Hematopoietic multipotent progenitor cell treated with erythropoietin and hydrocortisone succinate and interleukin-3 and kit ligand, for 15 days (in vitro differentiated cells): ENCODE measurements around the gene IL6R.
"Not testable (repeated sequence)": the region's sequence is repeated elsewhere in the genome, so short reads cannot be mapped to it uniquely, and the experiment has no call there.

ENCODE experiments used
- DNase-seq: peaks from one replicate; pipeline ENCODE4 v3.0.0-alpha.2; 2015; ENCODE audit warnings: low spot score

IL6R gene

GRCh38 chr1:154406886-154407197, 1.7 kb downstream of the IL6R start:
- DNase-seq = no peak

- no peak for DNase-seq
Measured at GRCh38 chr1:154407198-154408091, 2.3 kb downstream of the IL6R start.

GRCh38 chr1:154408174-154408777, 3.1 kb downstream of the IL6R start:
- DNase-seq = no peak

GRCh38 chr1:154410185-154410827, 5.2 kb downstream of the IL6R start:
- DNase-seq = no peak

GRCh38 chr1:154411525-154411924, 6.4 kb downstream of the IL6R start:
- no peak for DNase-seq

GRCh38 chr1:154413177-154413783, 8.1 kb downstream of the IL6R start:
- DNase-seq = no peak

GRCh38 chr1:154414606-154415005, 9.5 kb downstream of the IL6R start:
- no peak for DNase-seq

GRCh38 chr1:154416471-154417337, 11.6 kb downstream of the IL6R start:
- DNase-seq = no peak

- no peak for DNase-seq
Measured at GRCh38 chr1:154417338-154417608, 12.1 kb downstream of the IL6R start.

- no peak for DNase-seq
Measured at GRCh38 chr1:154418062-154418921, 13.1 kb downstream of the IL6R start.

- no peak for DNase-seq
Measured at GRCh38 chr1:154418923-154419619, 13.9 kb downstream of the IL6R start.

- no peak for DNase-seq
Measured at GRCh38 chr1:154419620-154420571, 14.8 kb downstream of the IL6R start.

- no peak for DNase-seq
Measured at GRCh38 chr1:154420961-154421924, 16.1 kb downstream of the IL6R start.

GRCh38 chr1:154422049-154422448, 16.9 kb downstream of the IL6R start:
- DNase-seq = not testable (repeated sequence)

- DNase-seq = no peak
Measured at GRCh38 chr1:154422521-154422920, 17.4 kb downstream of the IL6R start.

GRCh38 chr1:154423304-154423987, 18.3 kb downstream of the IL6R start:
- DNase-seq = no peak

- no peak for DNase-seq
Measured at GRCh38 chr1:154423988-154424326, 18.8 kb downstream of the IL6R start.

- DNase-seq = no peak
Measured at GRCh38 chr1:154425172-154425571, 20.0 kb downstream of the IL6R start.
